SH-SY5Y (cell line): ENCODE measurements around the gene SNAI1.

Experiments used
- GATA2 ChIP-seq: IDR thresholded peaks from 2 replicates; pipeline ENCODE4 v1.6.1; 2011; ENCODE audit warnings: mild to moderate bottlenecking, low read depth, low read length
- GATA3 ChIP-seq: IDR thresholded peaks from 2 replicates; pipeline ENCODE4 v1.6.1; 2011; ENCODE audit warnings: low read depth, mild to moderate bottlenecking, low read length, moderate library complexity

GRCh38 chr20:49973981-49974380, 8.8 kb upstream of the SNAI1 start:
- TF ChIP-seq GATA2: no peak
- TF ChIP-seq GATA3: no peak
